Effector CD8-positive, alpha-beta T cell (primary cell): ENCODE data around the gene ZNF576.
A peak's percentile ranks its signal among the peaks of the same experiment; 100 is the strongest.
"Not testable (repeated sequence)": the region's sequence is repeated elsewhere in the genome, so short reads cannot be mapped to it uniquely, and the experiment has no call there.

ENCODE experiments used
- DNase-seq: peaks from one replicate; lab custom pipeline; 2025; lab: John Stamatoyannopoulos, UW

ZNF576 gene

DNA sequence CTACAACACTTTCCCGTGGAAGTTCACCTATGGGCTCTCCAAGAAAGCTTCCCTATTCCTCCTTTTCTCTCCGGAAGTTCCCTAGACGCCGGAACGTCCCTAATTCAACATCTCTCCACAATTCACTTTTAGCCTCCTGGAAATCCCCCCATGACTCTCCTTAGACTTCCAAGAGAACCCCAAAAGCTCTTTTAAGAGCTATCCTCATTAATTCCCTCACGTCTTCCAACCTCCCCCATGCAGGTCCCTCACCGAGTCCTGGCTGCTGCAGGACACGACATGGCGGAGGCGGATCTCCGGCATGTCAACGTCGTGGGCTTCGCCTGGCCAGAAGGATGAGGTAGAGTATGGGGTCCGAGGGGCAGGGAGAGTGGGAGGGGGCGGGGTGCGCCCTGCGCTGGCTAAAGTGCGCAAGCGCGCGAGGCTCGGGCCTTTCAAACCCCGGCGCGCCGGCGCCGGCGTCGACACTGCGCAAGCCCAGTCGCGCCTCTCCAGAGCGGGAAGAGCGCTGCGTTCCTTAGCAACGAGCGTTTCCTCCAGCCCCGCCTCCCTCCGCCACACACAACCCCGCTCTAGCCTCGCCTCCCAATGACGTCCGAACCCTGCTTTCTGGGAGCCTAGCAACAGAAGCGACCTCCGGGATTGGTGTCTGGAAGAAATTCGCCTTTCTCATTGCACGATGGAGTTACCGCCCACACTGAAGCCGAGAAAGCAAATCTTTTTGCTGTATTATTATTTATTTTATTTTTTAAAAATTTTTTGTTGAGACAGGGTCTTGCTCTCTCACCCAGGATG lies 21.0 kb upstream of the ZNF576 start, which contains the start of the genes PINLYP and XRCC1:
Gene PINLYP (plus strand): TSS at position 646 of the 795 bp plus-strand sequence. CDS start 1,391 bp downstream, outside the sequence.
Gene XRCC1 (minus strand): TSS at position 372 of the 795 bp plus-strand sequence. CDS start 69 bp downstream, at position 303.
- DNase-seq: peak; percentile 92

DNA sequence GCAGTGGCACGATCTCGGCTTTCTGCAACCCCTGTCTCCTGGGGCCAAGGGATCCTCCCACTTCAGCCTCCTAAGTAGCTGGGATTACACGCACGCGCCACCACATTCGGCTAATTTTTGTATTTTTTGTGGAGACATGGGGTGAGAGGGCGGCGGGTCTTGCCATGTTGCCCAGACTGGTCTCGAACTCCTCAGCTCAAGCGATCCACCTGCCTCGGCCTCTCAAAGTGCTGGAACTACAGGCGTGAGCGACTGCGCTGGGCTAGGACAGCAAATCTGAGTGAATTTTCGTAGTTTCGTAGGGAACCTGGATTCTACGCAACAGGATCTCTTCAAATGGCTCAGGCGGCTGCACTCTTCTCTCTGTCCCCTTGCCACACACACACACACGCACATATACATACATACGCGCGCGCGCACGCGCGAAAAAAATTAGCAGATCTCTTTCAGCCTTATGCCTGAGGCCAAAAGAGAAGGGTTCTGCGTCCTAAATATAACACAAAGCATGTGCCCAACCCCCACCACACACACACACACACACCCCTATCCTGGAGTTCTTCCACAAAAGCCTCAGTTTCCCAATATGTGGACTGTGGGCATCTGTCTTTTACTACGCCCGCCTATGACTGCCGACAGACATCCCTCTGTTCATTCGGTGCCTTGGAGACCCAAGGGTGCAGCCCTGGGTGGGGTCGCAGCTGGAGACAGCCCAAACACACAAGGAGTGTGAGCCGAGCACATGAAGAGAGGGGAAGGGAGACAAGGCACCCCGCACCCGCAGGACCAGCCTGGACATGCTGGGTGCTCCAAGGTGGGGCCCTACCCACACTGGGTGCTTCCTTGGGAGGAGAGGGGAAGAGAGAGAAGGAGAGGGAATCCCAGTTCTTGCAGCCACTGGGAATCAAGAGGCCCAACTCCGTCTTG lies 20.2 kb upstream of the ZNF576 start:
- no peak for DNase-seq

DNA sequence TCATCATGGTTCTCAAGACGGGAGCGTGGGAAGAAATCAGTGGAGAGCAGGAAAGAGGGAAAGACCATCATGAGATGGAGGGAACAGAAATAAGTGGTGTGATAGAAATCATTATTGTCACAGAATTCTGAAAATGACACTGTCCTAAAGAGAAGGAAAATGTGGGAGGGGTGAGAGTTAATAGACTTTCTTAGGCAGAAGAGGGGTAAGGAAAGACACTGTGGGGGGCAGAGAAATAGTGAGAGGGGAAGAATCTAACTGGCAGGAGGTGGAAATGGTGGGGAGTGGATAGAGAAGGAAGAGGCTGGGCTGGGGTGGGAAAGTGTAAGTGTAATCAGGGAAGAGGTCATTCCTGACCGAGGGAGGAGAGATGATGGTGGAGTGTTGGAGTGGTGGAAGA lies 17.6 kb upstream of the ZNF576 start:
- no peak for DNase-seq

DNA sequence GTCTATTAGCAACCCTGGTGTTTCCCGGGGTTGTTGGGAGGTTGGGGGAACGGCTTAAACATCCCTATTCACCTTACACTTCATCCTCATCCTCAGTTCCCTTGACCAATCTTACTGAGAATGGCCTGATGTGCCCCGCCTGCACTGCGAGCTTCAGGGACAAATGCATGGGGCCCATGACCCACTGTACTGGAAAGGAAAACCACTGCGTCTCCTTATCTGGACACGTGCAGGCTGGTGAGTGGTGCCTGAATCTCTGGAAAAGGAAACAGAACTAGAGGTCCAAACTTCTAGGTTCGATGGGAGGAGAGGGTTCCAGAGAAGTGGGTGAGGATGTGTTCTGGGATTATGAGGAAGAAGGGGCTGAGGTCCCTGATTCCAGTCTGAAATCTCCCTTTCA lies 14.9 kb upstream of the ZNF576 start:
- no peak for DNase-seq

DNA sequence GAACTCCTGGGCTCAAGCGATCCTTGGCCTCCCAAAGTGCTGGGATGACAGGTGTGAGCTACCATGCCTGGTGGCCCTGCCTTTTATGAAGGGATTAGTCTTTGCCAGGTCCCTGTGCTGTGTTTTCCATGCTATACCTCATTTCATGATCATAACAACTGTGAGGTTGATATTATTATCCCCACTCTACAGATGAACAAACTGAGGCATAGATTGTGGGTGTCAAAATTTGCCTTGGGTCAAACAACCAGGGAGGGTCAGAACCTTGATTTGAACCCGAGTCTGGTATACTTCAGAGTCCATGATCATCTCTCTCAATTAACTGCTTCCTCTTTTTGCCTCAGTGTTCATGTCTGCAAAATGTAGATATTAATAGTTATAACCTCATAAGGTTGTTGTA lies 13.9 kb upstream of the ZNF576 start:
- no peak for DNase-seq

DNA sequence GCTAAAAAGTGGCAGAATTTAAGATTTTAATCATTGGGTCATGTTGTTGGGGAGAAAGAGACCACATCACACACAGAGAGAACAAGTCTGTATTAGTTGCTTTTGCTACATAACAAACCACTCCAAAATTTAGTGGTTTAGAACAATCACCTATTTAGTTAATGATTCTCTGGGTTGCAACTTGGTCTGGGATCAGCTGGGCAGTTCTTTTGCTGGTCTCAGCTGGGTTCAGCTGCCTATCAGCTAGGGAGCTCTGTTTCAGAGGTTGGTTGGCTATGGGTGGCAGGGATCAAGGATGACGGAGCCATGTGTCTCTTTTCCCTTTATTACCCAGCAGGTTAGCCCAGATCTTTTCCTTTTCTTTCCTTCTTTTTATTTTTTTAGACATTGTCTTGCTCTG lies 11.9 kb upstream of the ZNF576 start:
- DNase-seq: no peak

DNA sequence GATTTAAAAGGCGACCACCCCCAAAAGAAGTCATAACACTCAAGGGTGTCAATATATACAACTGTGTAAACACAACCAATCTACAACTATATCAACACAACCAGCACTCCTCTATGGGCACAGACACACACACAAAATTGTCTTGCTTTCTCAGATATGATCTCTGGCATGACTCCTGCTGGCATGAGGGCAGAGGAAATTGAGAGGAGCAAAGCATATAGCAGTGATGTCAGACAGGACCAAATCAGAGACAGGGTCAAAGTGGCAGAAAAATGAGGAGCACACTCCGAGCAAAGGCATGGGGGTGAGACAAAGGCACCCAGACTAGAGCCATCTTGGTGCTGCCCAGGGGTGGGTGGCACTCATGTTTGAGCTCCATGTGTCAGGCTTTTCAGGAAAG lies 10.0 kb upstream of the ZNF576 start:
- no peak for DNase-seq

DNA sequence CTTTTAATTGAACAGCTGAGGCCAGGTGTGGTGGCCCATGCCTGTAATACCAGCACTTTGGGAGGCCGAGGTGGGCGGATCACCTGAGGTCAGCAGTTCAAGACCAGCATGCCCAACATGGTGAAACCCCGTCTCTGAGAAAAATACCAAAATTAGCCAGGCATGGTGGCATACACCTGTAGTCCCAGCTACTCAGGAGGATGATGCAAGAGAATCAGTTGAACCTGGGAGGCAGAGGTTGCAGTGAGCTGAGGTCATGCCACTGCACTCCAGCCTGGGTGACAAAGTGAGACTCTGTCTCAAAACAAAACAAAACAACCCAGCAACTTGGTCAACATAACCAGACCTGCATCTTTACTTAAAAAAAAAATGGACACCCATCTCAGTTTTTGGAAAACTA lies 9.4 kb upstream of the ZNF576 start:
- not testable (repeated sequence) for DNase-seq

DNA sequence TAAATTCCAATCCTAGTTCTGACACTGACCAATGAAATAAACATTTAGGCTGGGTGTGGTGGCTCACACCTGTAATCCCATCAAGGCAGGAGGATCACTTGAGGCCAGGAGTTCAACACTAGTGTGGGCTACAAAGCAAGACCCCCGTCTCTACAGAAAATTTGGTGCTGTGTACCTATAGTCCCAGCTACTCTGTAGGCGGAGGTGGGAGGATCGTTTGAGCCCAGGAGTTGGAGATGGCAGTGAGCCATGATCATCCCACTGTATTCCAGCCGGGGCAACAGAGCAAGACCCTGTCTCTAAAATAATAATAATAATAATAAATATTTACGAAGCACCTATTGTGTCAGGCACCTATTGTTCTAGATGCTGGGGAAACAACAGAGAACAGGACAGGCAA lies 7.1 kb upstream of the ZNF576 start:
- no peak for DNase-seq

DNA sequence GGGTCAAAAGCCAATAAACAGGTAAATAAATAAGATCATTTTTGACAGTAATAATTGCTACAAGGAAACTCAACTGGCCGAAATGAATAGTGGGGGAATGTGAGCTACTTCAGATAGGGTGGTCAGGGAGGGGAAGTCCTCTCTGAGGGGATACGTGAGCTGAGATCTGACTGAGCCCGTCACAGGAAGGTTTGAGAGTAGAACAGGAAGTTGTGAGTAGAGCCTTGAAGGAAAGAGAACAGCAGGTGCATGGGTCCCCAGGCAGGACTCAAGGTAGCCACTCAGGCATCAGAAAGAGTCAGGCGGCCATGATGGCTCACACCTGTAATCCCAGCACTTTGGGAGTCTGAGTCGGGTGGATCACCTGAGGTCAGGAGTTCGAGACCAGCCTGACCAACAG lies 6.7 kb upstream of the ZNF576 start:
- DNase-seq: no peak

DNA sequence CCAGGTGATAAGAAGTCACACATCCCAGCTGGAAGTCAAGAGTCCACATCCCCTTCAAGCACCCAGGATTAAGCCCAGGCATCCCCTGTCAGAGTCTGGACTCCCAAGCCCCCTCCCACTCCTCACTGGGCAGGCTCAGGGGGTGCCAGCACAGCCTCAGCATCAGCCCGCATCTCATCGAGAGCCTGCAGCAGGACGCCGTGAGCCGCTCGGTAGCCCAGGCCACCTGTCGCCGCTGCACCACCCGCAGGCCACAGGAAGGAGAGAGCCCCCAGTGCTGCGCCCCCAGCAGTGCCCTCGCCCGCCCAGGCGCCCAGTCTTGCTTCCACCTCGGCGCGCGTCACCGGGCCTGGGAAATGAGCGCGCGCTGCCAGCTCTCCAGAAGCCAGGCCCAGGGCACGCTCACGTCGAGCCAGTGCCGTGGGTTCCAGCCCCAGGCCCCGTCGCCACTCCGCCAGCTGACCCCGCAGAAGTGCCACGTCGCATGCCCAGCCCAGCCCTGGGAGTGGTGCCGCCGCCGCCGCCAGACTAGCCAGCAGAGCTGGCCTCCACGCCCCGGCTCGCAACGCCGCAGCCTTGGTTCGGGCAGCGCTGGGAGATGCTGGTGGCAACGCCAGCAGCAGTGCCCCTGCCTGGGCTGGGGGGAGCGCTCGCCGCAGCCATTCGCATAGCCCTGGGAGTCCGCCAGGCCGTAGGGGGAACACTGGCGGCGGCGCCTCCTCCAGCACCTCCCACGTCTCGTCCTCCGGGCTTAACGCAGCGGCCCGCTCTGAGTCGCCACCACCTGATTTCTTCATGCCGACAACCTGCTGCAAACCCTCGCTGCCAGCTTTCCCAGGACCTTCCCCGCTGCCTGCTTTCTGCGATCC lies 4.3 kb upstream of the ZNF576 start:
- DNase-seq: no peak

DNA sequence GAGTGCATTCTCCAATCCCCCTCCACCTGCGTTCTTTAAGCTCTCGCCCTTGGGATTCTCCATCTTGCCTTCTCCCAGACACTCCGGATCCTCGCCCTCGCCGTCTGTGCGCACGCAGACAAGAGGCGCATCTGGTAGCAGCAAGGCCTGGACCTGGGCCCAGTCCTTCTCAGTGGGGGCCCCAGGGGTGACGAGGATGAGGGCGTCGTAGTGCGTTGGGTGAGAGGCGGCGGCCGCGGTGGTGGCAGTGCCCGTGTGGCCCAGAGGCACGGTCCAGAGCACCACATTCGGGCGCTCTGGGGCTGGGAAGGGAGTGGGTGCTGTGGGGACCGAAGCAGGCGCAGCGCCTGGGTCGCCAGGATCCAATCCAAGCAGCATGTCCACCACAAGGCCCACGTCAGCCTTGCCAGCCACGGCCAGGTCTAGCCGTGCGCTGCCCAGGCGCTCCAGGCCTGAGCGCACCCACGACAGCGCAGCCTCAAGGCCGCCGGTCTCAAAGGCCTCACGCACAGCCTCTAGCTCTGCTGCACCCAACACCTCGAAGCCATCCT lies 3.5 kb upstream of the ZNF576 start:
- DNase-seq: no peak

DNA sequence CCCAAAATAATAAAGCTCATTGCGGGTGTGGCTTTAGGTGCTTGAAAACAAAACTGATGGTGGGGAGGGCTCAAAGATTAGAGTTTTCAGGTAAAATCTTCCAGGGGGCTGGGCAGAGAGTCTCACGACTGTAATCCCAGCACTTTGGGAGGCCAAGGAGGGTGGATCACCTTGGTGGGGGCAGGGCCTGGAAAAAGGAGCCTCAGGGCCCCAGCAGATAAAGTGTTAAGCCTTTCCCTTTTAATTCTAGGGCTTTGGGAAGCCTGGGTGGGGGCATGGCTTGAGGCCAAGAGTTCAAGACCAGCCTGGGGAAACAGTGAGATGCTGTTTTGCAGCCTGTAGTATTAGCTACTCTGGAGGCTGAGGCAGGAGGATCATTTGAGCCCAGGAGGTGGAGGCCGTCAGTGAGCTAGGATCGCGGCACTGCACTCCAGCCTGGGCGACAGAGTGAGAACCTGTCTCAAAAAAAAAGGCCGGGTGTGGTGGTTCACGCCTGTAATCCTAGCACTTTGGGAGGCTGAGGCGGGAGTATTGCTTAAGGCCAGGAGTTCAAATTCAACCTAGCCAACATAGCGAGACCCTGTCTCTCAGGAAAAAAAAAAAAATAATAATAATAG lies 2.2 kb upstream of the ZNF576 start:
- no peak for DNase-seq

DNA sequence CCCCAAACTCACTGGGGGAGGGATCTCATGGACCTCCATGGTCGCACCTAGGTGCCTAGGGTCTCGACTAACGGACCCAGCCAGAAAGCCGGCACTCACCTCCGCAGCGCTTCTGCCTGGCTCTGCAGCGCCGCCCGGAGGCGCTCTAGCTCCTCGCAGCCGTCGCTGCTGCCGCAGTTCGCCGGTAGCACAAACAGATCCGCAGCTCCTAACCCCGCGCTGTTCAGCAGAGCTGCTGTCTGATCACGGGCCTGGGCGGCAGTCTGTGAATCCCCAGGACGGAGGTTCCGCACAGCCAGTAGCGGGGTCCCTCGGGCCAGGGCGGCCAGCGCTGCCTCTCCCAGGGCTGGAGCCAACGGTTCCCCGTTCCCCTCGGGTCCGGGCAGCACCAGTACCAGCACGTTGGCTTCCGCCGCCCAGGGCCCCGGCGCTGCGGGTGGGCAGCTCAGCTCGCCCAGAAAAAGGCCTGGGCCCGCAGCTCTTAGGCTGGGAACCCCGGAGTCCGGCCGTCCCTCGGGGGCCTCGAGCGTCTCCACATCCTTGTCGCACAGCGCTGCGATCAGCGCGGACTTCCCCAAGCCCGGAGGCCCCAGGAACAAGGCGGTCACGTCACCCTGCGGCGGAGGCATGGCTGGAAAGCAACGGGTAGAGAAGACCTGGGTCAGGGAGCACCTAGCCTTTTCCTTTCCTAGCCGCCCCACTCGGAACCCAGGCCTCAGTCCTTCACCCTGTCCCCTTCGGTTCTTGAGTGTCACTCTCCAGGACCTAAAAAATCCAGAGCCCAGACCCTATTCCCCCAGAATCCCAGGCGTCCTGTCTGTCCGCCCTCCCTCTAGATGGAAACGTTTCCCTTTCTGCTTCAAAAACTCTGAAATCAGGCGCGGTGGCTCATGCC lies 1.4 kb upstream of the ZNF576 start:
- peak; percentile 49 for DNase-seq

DNA sequence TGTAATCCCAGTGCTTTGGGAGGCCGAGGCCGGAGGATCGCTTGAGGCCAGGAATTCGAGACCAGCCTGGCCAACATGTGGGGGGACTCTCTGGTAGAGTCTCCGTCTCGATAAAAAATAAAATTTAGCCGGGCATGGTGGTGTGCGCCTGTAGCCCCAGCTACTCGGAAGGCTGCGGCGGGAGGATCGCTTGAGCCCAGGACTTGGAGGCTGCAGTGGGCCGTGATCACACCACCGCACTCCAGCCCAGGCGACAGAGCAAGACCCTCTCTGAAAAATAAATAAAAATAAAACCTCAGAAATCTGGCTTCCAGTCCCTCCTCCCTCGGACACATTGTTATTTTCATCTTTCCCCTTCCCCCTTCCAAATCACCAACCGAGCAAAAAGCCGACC lies 793 bp upstream of the ZNF576 start:
- no peak for DNase-seq

DNA sequence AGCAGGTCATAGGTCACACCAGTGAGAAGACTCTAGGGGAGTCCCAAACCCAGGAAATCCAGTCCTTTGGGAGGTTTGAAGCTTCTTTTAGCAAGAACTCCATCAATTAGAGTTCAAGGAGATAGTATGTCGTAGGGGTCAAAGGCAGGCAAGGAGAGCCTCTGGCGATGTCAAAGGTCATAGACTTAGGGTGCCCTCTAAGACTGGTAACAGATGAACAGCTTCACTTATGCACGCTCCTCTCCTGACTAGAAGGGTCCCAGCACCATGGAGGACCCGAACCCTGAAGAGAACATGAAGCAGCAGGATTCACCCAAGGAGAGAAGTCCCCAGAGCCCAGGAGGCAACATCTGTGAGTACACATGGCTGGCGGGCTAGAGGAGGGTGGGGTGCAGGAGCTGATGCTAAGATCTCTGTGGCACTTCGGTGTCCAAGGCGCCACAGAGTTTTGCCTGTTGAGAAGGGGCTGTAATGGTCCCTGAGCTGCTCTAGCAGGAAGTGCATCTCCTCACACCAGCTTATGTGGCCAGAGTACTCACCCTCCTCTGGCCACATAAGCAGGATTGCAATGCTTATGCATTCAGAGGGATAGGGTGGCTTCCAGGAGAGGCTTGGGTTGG lies 557 bp downstream of the ZNF576 start:
- DNase-seq: no peak

DNA sequence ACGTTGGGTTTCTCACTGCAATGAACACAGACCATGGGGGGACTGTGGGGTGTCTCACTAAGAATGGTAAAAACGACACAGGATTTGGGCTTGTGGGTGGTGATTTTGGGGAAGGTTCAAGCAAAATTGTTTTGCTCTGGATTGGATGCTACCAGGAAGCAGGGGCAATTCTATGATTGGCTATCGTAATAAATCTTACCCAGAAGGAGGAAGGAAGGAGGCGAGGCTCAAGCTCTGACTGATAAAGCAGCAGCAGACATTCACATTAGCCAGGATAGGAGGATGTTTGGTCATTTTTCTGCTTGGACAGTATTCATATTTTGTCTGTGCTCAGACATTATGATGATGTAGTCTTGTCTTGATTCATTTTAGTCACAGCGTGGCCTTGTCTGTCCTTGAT lies 1.5 kb downstream of the ZNF576 start:
- no peak for DNase-seq

DNA sequence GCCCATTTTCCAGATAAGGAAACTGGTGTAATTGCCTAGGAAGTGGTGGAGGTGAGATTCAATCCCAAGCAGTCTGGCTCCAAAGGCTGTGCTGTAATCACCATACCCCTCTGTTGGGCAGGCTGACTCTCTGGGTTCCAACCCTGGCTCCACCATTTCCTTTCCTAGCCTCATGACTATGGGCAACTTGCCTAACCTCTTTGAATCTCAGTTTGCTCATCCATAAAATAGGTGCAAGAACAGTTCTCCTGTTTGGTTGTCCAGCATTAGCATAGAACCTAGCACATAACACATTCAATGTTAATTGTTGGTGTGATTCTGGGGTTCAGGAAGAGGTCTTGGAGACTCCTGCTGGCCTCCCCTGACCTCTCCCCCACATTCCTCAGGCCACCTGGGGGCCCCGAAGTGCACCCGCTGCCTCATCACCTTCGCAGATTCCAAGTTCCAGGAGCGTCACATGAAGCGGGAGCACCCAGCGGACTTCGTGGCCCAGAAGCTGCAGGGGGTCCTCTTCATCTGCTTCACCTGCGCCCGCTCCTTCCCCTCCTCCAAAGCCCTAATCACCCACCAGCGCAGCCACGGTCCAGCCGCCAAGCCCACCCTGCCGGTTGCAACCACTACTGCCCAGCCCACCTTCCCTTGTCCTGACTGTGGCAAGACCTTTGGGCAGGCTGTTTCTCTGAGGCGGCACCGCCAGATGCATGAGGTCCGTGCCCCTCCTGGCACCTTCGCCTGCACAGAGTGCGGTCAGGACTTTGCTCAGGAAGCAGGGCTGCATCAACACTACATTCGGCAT lies 2.2 kb downstream of the ZNF576 start:
- no peak for DNase-seq
